Muscle of back (tissue), 11 donors: ENCODE results near the gene PSD2. TPM values are rescaled to one million over a fixed set of nuclear protein-coding genes. Genes with fewer than 3 reads are reported as not detected.
A peak's percentile ranks its signal among the peaks of the same experiment; 100 is the strongest.

Source experiments
- DNase-seq, 3 donors: peaks; one replicate each; pipeline versions ENCODE4 v3.0.0 to v3.0.0-alpha.2; 2013
- polyA plus RNA-seq, 10 donors: library from polyadenylated mRNA; unstranded; fragments of 120-200 nt; gene quantifications; one replicate each; pipeline ENCODE4 v1.2.1, GENCODE V29; 2013; ENCODE audit not compliant: insufficient read length in 10 of 10

PSD2 gene
- polyA plus RNA-seq, 10 donors, result 0.16 to 0.46 (median 0.24) TPM

DNA sequence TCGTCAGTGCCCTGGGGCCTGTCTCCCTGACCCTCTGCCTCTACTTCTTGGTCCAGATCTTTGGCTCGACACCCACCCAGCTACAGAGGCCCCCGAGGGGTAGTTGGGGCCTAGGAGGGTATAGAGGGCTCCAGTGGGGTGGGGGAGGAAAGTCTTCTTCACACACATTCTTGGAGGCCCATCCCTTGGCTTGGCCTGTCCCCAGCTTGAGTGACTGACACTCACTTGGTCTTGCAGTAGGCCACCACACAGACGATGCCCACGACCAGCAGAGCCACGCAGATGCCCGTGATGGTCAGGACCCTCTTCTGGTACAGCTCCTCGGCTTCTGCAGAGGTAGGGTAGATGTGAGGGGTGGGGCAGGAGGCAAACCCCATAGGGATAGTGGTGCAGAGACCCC, 59.8 kb downstream of the PSD2 start:
- DNase-seq, result no peak

DNA sequence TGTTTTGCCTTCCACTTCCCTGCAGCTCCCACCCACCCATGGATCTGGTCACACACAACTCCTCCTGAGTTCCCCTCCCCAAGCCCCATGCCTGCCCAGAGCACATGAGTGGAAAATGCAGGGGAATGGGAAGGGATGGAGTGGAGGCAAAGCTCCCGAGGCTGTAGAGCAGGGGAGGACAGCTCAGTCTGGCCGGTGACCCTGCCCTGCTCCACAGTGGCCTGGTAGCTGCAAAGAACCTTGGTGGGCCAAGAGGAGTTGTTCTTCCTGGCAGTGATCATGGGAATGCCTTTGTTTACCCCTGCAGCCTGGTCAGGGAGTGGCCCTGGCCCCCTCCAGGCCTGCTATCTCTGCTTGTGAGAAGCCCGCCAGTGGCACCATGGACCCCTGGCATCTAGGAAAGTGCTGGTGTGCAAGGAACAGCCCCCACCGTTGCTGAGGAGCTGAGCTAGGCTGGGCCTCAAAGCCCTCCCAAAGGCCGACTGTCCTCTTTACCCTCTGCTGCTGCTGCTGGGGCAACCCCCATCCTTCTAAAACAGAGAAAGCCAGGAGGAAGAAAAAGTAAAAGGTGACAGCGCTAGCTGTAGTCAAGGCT, 60.4 kb downstream of the PSD2 start:
- DNase-seq, result no peak

DNA sequence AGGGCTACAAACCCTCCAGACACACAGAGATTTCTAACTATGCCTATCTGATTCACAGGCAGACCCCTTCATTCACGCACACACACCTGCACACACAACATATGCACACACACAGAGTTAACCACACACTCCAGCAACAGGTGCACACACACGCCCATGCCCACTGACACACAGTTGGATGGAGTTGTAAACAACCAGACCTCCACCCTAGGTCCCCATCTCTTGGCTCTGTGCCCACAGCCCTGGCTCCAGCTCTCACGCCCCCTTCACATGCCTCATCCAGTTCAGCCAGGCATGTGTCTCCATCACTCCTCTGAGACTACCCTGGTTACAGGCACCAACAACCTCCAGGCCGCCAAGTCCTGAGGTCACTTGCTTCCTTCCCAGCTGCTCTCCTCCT, 61.1 kb downstream of the PSD2 start:
- peak in 1 of 3 donors; percentile 15 for DNase-seq

DNA sequence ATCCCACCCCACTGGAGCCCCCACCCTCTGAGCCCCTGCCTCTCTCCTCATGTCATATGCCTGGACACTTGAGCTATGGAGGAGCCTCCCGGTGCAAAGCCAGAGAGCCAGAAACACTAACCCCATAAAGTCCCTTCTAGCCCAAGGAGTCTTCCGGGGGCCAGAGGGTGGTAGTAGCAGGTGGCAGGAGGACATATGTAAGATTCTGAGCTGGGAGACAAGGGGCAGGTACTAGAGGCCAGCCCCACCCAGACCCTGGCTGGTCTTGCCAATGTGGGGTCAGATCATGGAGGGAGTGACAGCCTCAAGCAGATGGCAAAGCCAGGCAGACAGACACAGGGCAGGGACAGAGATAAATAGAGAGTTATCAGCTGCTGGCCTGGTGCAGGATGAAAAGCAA, 63.4 kb downstream of the PSD2 start:
- no peak for DNase-seq

DNA sequence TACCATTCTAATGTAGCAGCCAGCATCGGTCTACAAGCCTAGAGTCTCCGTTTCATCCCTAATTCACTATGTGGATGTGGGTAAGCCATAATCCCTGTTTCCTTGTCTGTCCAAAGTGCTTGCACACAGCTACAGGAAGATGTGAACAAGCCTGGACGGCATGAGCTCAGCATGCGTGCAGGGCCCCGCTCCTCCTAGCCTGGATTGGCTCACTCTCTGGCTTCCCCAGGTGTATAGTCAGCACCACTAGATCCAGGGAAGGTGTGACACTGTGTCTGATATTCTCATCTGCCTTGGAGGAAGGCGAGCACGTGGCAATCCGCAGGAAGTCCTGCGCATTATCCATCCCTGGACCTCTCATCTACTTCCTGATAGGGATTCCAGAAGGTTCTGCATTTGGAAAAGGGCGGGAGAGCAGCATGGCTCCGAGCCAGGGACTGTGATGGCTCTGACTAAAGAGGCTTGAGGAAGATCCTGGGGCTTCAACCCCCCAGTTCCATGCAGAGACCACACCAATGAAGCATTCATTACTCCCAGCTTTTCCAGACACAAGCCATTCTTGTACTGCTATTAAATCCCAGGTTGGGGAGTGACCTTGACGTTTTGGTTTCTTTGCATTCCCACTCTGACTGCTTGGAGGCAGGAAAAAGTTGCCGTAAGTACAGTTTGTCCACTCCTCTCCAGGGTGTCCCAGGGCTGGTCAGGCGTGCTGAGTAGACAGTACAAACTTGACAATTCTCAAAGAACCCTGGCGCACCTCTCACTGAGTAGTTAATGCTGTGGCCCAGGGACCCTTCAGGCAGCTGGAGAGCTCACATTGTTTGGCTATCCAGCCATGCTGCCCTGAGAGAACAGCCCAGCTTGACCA, 65.6 kb downstream of the PSD2 start:
- no peak for DNase-seq

DNA sequence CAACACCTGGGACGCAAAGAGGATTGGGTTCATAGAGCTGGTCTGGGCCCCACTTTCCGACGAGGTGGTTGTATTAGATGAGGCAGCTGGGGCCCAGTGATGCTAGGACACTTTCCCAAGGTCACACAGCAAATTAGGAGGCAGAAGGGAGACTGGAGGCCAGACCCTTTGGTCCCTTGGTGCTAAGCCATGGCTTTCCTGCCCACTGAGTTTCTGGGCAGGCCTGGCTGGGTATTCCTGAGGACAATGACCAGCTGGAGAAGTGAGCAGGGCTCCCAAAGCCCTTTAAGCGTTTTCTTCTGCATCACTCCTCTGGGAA, 66.2 kb downstream of the PSD2 start:
- DNase-seq, result no peak

DNA sequence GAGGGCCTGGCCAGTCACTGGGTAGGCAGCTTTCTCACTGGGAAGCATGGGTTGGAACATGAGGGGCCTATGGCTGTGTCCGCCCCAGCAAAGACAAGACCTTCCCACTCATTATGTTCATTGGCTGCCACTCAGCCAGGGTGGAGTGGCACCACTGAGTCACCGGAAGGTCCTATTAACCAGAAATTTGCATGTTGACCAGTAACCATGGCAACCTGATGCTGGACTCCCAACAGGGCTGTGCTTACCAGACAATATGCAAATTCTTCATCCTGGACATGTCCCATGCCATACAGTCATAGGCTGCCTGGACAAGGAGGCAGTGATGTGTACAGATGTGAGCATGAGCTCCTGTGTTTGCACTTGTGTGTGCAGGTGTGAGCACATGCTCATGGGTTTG, 66.7 kb downstream of the PSD2 start:
- DNase-seq, result no peak

DNA sequence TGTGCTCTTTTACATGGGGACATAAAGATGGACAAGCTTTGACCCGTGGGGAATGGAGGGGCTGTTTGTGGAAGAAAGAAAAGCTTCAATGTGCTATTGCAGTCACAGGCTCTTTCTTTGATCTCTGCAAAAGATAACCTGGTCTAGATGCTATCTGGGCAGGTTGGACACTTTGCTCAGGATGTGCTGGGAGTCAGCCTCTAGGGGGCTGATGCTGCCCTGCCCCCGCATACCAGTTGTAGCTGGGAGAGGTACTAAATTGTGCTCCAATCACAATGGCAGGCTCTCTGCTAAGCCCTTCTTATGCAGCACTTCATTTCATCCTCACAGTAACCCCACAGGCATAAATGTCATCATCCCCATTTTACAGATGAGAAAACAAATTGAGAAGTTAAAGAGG, 67.2 kb downstream of the PSD2 start:
- DNase-seq, result no peak

DNA sequence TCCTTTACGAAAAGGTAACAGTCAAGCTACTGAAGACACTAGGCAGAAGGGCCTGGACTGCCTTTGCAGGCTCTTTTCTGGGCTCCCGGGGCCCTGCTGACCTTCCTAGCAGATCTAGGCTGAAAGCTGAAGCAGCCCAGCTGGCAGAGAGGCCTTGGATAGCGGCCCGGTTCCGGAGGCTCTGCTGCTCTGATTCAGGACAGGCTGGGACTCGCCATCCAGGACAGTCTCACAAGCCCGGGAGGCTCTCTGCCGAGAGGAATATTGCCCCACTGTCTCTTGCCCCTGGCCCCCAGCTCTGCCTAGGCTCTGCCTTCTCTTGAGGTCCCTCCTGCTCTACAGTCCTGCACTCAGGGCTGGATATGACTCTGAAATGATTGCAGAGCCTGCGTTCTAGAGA, 67.8 kb downstream of the PSD2 start:
- DNase-seq, result peak in 1 of 3 donors; percentile 39

DNA sequence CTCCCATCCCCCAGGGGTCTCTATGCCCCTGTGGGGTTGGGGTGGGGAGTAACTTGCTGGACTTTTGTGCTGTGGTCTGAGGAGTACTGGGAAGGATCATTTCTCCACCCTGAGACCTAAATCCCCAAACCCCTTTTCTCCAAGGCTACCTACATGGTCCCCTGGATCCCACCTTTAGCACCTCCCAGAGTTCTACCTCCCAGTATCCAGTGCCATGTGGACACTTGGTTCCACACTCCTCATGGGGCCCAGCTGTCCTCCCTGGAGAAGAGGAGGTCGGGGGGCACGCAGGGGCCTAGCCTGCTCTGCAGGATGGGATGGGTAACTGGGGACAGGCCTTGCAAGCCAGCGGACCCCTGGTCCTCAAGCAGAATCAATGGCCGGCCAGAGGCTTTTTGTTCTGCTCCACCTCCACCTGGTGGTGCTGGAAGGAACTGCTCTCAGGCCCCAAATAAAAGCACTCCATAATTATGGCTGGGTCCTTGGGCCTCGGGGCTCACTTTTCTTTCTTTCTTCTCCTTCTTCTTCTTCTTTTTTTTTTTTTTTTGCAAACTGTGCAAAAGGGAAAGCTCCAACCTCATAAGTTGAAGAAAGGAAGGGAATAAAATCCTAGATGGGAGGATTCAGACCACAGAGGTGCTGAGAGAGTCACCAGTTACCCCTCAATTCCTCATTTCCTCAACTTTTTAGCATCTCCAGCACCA, 68.4 kb downstream of the PSD2 start:
- DNase-seq, result peak in 2 of 3 donors; percentile 71 to 74

DNA sequence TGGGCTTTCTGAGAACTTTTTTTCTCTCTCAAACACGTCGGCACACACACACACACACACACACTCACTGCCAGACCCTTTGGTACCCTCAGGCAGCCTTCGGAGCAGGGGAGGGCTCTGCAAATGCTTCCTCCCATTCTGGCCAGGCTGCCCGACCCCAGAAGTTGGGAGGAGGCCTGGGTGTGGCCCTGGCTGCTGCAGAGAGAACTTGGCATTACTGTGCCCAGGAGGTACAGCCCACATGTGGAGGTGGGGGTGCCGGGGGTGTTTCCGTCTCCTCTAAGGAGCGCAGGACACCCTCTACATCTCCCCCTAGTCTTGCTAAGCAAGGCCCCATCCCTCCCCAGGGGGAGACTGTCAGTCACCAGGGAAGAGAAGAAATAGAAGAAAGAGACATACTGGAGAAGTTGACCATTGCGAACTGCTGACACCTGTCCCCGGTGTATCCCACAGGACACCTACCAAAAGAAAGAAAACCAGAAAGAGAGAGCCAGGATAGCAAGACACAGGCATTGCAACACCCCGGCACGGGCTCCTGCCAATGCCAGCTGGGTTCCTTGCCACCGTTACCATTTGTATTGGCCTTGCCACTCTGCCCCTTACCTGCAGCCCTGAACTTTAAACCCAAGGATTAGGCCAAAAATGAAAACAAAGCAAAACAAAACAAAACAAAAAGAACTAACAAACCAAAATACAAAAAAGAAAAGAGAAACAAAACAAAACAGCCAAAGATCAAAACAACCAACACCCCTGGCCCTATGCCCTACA, 69.3 kb downstream of the PSD2 start:
- DNase-seq, result no peak

DNA sequence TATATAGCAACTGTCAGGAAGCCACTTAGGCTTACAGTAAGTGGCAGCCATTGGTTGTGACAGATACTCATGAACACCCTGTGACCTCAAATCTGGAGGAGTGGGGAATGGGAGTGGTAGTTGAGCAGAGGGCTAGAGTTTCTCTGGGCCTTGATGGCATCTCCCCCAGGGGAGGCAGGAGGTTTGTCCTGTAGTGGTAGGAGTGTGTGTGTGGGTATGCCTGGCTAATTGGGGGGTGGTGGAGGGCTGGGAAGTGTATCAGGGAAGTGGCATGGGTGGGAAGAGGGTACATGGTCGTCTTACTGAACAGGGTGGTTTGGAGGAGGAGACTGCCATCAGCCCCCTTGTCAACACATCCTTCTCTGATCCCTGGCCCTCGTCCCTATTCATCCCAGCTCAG, 71.5 kb downstream of the PSD2 start:
- DNase-seq, result no peak

DNA sequence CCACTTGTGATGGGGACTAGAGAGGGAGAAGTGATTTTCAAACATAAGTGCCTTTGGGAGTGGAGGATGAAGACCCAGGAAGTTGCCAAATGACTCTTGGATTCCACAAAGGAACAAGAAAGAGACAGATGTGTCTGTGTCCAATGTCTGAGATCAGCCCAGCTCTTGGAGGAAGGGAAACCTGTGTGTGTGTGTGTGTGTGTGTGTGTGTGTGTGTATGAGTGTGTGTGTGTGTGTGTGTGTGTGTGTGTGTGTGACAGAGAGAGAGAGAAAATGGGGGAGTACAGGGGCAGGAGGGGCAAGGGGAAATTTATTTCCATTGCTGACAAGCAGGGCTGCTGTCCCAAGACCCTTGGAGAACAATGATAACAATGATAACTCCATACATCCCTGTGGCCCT, 72.0 kb downstream of the PSD2 start:
- no peak for DNase-seq

DNA sequence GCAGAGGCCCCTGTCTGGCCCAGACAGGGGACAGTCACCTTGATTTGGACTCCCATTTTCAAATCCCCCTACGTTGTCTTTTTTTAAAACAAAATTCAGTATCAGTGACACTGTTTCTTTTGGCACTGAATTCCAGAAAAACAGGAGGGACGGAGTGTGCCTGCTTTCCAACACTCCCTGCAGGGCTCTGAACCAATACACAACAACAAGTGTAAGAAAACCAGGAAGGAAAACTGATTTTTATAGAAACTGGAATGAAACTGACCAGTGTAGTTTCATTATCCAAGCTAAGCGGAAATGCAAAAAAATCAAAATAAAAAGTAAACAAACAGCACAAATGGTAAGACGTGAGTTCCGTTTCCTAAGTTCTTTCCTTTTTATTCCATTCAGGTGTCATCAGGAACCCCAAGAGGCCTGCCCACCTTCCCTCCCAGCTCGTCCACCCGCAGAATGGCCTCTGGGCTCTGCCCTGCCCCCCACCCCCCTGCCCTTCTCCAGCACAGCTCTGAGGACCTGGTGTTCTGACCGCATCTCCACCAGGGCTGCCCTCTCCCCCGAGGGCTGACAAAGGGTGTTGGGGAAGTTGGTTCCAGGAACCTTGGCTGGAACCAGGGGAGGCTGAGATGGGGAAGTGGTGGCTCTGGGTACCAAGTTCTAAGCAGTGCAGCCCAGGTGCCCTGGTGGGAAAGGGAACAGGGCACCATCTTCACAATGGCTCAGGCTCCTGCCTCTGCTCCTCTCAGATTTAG, 73.6 kb downstream of the PSD2 start:
- DNase-seq, result no peak

DNA sequence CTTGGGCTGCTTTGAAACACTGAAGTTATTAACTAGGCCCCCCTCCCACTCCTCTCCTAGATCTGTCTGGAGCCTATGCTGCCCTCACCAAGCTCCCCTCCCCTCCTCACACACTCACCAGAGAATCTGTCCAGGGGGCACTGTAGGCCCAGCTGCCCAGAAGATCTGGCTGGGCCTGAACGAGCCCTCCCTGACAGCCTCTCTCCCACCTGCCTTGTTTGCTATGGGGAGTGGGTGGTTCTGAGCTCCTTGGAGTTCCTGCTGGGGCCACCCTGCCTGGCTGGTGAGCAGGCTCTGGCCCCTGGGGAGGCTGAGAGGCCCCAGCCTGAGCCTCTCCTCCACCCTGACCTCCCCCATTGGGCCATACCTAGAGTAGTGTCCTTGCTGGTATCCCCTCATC, 75.1 kb downstream of the PSD2 start:
- no peak for DNase-seq

DNA sequence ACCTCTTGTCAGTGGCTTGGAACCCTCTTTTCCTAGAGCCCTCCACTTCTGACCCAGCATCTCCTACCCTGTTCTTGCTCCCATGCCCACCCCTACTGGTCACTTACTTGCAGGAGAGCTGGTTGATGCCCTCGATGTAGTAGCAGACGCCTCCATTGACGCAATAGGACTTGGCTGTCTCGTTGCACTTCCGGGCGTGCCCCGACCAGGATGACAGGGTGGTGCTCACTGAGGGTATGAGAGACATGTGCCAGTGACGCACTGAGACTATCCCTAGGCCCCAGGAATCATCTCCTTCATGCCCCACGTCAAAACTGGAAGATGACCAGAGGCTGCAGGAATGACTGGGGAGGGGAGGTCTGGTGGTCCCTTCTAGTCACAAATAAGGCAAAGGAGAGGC, 76.0 kb downstream of the PSD2 start:
- DNase-seq, result no peak

DNA sequence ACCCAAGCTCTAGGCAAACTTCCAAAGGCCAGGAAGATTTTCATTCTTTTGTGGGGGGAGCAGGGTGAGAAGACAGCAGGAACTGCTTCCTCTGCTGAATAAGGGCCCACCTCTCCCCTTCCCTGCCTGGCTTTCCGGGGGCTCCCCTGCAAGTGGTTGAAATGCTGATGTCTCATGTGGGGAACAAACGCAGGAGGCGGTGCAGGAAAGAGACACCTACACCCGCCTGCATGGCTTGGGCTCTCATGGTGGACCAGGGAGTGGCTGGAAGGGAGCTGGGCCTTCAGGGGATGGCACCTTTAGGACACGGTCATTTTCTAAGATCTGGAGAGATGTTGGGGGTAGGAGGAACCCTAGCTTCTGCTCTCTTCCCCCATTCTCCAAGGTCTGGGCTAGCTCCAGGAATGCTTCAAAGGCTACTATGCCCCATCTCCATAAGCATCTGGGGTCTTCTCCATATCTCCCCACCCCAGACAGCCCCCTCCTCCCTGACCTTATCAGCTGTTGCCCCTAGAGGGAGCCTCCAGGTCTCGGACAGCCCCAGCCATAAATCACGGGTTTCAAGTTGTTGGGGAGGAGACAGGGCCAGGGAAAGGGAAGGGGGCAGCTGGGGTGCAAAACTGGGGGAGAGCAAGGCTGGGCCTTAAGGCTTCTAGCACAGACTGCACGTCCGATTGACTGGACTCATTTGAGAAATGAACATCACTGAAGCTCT, 76.6 kb downstream of the PSD2 start:
- DNase-seq, result no peak

DNA sequence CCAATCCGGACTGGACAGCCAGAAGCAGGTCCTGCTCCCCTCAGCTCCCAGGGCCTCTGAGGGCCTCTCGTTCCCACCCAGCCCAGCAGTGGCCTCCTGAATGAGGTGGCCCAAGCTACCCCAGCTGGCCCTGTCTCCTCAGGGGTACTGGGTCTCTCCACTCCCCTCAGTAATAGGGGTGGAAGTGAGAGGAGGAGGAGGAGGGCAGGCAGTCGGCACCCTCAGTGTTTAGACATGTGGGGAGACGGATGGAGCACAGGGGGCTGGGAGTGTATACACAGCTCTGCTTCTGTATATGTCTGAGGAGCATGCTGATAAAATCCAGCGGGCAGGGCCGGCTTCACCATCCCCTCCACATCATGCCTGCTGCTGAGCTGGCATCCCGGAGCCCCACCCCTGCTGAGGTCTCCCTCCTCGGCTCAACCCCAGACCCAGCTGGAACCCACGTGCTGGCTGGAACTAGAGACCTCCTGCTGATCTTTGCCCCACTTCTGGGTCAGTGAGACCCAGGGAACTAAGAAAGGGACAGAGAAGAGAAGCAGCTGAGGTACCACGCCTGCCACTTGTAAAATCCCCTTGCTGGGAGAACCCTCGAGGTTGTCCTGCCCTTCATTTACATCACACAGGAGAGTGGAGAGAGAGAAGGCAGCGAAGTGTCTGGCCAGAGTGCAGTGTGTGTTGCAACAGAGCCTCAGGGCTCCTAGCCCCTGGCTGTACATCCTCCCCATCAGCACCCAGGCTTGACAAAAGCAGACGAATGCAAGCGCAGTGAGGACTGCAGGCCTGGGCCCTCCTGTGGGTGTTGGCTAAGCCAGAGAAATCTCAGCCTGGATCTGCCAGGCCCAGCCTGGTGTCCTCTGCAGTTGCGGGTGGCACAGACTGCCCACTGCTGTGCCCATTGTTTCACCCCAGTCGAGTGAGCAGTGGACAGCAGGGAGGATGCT, 77.5 kb downstream of the PSD2 start:
- DNase-seq, result no peak

DNA sequence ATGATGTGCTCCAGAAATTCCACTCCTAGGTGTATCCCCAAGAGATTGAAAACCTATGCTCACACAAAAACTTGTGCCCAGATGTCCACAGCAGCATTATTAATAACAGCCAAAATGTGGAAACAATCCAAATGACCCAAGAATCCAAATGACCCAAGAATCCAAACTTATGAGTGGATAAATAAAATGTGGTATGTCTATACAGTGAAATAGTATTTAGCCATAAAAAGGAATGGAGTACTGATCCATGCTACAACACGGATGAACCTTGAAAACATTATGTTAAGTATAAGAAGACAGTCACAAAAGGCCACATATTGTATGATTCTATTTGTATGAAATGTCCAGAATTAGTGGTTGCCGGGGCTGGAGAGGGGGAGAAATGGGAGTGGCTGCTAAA, 80.3 kb downstream of the PSD2 start:
- DNase-seq, result no peak

DNA sequence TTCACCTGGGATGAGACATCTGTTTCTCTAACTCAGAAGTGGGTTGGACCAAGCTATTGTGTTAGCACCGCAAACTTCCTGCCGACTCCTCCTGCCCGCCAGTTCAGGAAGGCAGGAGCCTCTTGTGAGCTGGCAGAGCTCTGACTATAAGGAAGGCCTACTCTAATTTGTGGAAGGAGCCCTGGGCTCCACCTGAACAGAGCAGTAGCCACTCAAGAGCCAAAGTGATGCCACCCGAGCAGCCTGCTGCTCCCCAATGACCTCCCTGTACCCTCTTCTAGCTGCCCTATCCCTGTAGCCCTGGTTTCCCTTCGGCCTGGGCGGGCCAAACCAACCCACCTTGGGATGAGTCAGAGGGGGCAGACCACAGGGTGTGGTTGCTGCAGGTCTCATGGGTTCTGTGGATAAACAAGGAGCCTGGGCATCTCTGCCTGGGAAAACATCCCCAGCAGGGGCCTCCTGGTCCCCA, 81.6 kb downstream of the PSD2 start:
- DNase-seq, result no peak
